ENCODE results near the gene SNX18. TPM values are rescaled to one million over a fixed set of nuclear protein-coding genes. Genes with fewer than 3 reads are reported as not detected.

SNX18 gene
- total RNA-seq, 1 experiment from 2014 or later = 14.3 TPM

DNA sequence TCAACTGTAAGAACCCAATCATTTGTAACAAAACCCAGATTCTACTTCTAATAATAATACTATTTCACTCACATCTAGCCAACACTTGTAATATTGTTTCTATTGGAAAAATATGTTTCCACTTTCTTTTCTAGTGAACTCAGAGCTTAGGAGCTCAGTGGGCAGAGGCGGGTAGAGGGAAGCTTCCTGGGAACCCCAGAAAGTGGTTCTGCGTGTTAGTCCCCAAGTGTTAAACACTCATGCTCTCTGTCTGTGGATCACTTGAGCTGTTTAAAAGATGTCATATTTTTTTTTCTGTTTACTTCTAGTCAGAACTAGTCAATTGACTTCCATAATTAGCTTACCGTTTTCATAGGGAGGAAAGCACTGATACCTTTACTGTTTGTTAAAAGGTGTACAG, 20.6 kb downstream of the SNX18 start:
- Histone ChIP-seq H3K9me2 (replicated peaks; ENCODE audit: low read length) (no peaks in the 10 kb centered on the region), H3K27me3 (ENCODE audit: low read length) (no peaks in the 10 kb centered on the region), H3K79me2 (ENCODE audit: low read length) (peaks cover 11% of the 10 kb centered on the region), H3K9ac (ENCODE audit: low read length) (no peak overlapping the region), H4K20me1 (ENCODE audit: low read length) (no peaks in the 10 kb centered on the region), H3K4me2 (ENCODE audit: low read length) (no peak overlapping the region), H3K27ac (ENCODE audit: low read length) (no peak overlapping the region), H3K9me3 (ENCODE audit: low read length) (no peaks in the 10 kb centered on the region), H3K36me3 (ENCODE audit: low read depth, low read length) (no peaks in the 10 kb centered on the region), H3K4me3 (ENCODE audit: low read length) (no peak overlapping the region), H3F3A (ENCODE audit: low read length, unreplicated experiment) (no peaks in the 10 kb centered on the region), H3K4me1 (ENCODE audit: insufficient read depth, low read length) (no peaks in the 10 kb centered on the region), H2AFZ (ENCODE audit: low read length) (no peak overlapping the region)
- ChIA-PET CTCF (no interaction called here), POLR2A (ENCODE audit: unreplicated experiment) (no interaction called here)
- intact Hi-C loops (cut with micrococcal nuclease) = no loop called here
- TF ChIP-seq, protein P1, sequence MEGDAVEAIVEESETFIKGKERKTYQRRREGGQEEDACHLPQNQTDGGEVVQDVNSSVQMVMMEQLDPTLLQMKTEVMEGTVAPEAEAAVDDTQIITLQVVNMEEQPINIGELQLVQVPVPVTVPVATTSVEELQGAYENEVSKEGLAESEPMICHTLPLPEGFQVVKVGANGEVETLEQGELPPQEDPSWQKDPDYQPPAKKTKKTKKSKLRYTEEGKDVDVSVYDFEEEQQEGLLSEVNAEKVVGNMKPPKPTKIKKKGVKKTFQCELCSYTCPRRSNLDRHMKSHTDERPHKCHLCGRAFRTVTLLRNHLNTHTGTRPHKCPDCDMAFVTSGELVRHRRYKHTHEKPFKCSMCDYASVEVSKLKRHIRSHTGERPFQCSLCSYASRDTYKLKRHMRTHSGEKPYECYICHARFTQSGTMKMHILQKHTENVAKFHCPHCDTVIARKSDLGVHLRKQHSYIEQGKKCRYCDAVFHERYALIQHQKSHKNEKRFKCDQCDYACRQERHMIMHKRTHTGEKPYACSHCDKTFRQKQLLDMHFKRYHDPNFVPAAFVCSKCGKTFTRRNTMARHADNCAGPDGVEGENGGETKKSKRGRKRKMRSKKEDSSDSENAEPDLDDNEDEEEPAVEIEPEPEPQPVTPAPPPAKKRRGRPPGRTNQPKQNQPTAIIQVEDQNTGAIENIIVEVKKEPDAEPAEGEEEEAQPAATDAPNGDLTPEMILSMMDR (conservative IDR thresholded peaks at IDR 0.05; ENCODE audit: low read depth, low read length) = no peak
- TF ChIP-seq EZH2 (IDR thresholded peaks at IDR 0.05; ENCODE audit: low read length, unreplicated experiment) (no peak), EZH2phosphoT487 (IDR thresholded peaks at IDR 0.05; ENCODE audit: borderline replicate concordance, low read length) (no peak)
- no TSS peak for BruUV-seq (replicated peaks)
- DNase-seq (no peak), ATAC-seq (no peak)

GRCh38 chr5:54539001-54539400, 21.4 kb downstream of the SNX18 start:
- BruUV-seq (replicated peaks) = no TSS peak
- CTCF ChIA-PET = no interaction called here
- Histone ChIP-seq H3K9me2 (replicated peaks; ENCODE audit: low read length) (no peaks in the 10 kb centered on the region), H3K27ac (ENCODE audit: low read length) (no peak overlapping the region), H3K9ac (ENCODE audit: low read length) (no peak overlapping the region), H3K79me2 (ENCODE audit: low read length) (0 out of 2 replicates have a peak, but pooled peaks cover 6% of the 10 kb centered on the region), H3K4me2 (ENCODE audit: low read length) (no peak overlapping the region), H3F3A (ENCODE audit: low read length, unreplicated experiment) (no peaks in the 10 kb centered on the region), H2AFZ (ENCODE audit: low read length) (no peak overlapping the region), H4K20me1 (ENCODE audit: low read length) (no peaks in the 10 kb centered on the region), H3K9me3 (ENCODE audit: low read length) (no peaks in the 10 kb centered on the region), H3K4me1 (ENCODE audit: insufficient read depth, low read length) (no peaks in the 10 kb centered on the region), H3K36me3 (ENCODE audit: low read depth, low read length) (no peaks in the 10 kb centered on the region), H3K4me3 (ENCODE audit: low read length) (no peak overlapping the region), H3K27me3 (ENCODE audit: low read length) (no peaks in the 10 kb centered on the region)
- DNase-seq (no peak), ATAC-seq (no peak)
- POLR2A ChIA-PET (ENCODE audit: unreplicated experiment) = no interaction called here
- TF ChIP-seq EZH2 (IDR thresholded peaks at IDR 0.05; ENCODE audit: low read length, unreplicated experiment) (no peak), EZH2phosphoT487 (IDR thresholded peaks at IDR 0.05; ENCODE audit: borderline replicate concordance, low read length) (no peak)
- TF ChIP-seq, protein P1 (conservative IDR thresholded peaks at IDR 0.05; ENCODE audit: low read depth, low read length) = no peak
- intact Hi-C loops (cut with micrococcal nuclease) = no loop called here

DNA sequence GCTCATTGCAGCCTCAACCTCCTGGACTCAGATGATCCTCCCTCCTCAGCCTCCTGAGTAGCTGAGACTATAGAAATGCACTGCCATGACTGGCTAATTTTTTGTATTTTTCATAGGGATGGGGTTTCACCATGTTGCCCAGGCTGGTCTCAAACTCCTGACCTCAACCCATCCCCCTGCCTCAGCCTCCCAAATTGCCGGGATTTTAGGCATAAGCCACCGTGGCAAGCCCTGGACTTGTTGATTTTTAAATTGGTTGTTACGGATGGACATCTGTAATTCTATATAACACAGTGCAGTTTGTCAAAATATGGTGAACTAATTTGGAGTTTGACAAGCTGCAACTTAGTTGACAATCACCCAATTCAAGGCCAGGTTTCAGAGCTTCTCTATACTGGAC, 22.7 kb downstream of the SNX18 start:
- Histone ChIP-seq H3F3A (ENCODE audit: low read length, unreplicated experiment) (no peaks in the 10 kb centered on the region), H3K27ac (ENCODE audit: low read length) (no peak overlapping the region), H3K4me2 (ENCODE audit: low read length) (no peak overlapping the region), H3K27me3 (ENCODE audit: low read length) (no peaks in the 10 kb centered on the region), H3K4me3 (ENCODE audit: low read length) (no peak overlapping the region), H3K9ac (ENCODE audit: low read length) (no peak overlapping the region), H3K79me2 (ENCODE audit: low read length) (0 out of 2 replicates have a peak, but pooled peaks cover 3% of the 10 kb centered on the region), H3K9me3 (ENCODE audit: low read length) (no peaks in the 10 kb centered on the region), H3K4me1 (ENCODE audit: insufficient read depth, low read length) (no peaks in the 10 kb centered on the region), H3K36me3 (ENCODE audit: low read depth, low read length) (no peaks in the 10 kb centered on the region), H3K9me2 (replicated peaks; ENCODE audit: low read length) (no peaks in the 10 kb centered on the region), H4K20me1 (ENCODE audit: low read length) (no peaks in the 10 kb centered on the region), H2AFZ (ENCODE audit: low read length) (no peak overlapping the region)
- intact Hi-C loops (cut with micrococcal nuclease) = no loop called here
- DNase-seq = no peak
- CTCF ChIA-PET = no interaction called here
- POLR2A ChIA-PET (ENCODE audit: unreplicated experiment) = no interaction called here
- BruUV-seq (replicated peaks) = no TSS peak
- ATAC-seq = no peak
- TF ChIP-seq, protein P1 (conservative IDR thresholded peaks at IDR 0.05; ENCODE audit: low read depth, low read length) = no peak
- TF ChIP-seq EZH2phosphoT487 (IDR thresholded peaks at IDR 0.05; ENCODE audit: borderline replicate concordance, low read length) (no peak), EZH2 (IDR thresholded peaks at IDR 0.05; ENCODE audit: low read length, unreplicated experiment) (no peak)
